AG04450 (cell line): ENCODE results near the gene ZNF143. TPM values are rescaled to one million over a fixed set of nuclear protein-coding genes. Genes with fewer than 3 reads are reported as not detected.

Source experiments
- CTCF ChIA-PET: fragments of 300-600, 350-600 bp; formaldehyde crosslinking; extraction: SDS; loops from one replicate; lab custom pipeline; 2022; ENCODE audit warnings: antibody characterized with exemption, inconsistent platforms; lab: Charles Lee
- POLR2A ChIA-PET: fragments of 350-600 bp; formaldehyde crosslinking; extraction: SDS; loops from one replicate; lab custom pipeline; 2021; ENCODE audit warnings: antibody characterized with exemption, inconsistent platforms; lab: Yijun Ruan, JAX
- DNase-seq: peaks from one replicate; pipeline ENCODE4 v3.0.0-alpha.2; 2011; ENCODE audit warnings: low read depth, low spot score
- H3K27ac ChIP-seq: one replicate; pipeline ENCODE4 v1.5.1; 2012; ENCODE audit warnings: low read depth, low read length, control low read depth
- H3K27me3 ChIP-seq: one replicate; pipeline ENCODE4 v1.6.0; 2012; ENCODE audit warnings: low read length; ENCODE audit not compliant: control insufficient read depth, insufficient read depth
- H3K4me3 ChIP-seq: 2 replicates; pipeline ENCODE4 v1.5.1; 2011; ENCODE audit warnings: mild to moderate bottlenecking, low read depth, low read length, control low read depth
- H3K9me3 ChIP-seq: 2 replicates; pipeline ENCODE4 v1.5.1; 2012; ENCODE audit warnings: low read length; ENCODE audit not compliant: control insufficient read depth, insufficient read depth
- polyA plus RNA-seq: library from polyadenylated mRNA; depleted of rRNA; stranded (reverse); fragments of >200 nt; gene quantifications from 2 replicates; pipeline ENCODE4 v1.2.3, GENCODE V29; 2011; rRNA removed
- small RNA-seq: library from RNA; depleted of rRNA; stranded (forward); fragments of <200 nt; gene quantifications from one replicate; pipeline ENCODE3, GENCODE V24; 2012; ENCODE audit warnings: low read depth; ENCODE audit not compliant: insufficient read length
- TF ChIP-seq, protein P1 (sequence below): IDR thresholded peaks from 2 replicates; pipeline ENCODE4 v1.5.1; 2011; ENCODE audit warnings: low read depth, low read length, control low read depth, inconsistent platforms

The ZNF143 gene
- polyA plus RNA-seq, 1 experiment: 29.4 TPM

DNA sequence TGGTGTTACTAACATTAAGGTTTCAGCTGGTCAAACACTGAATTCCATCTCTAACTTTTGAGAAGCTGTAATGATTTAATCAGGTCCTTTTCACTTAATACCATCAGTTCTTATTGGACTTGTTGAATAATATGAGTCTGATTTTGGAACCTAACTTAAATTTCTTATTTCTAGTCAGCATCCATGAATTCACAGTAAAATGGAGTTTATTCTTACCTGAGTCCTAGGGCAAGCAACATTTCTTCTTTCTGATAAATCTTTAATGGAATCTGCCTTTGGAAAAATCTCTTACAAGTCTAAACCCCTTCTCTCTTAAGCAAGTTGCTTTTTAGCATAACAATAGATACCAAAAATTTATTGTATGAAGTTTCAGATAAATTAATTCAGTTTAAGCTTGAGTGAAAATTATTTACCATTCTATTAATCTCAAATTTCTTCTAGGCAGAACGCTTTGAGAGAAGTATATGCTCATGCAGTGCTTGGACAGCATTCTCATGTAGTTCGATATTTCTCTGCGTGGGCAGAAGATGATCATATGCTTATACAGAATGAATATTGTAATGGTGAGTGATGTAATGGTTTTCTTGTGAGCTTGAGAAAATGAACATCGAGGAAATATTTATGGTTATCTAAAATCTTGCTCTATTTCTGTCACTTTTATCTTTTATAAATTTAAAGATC lies 116.0 kb downstream of the ZNF143 start:
- peak overlapping the region; percentile 82 for H3K4me3 ChIP-seq
- TF ChIP-seq, protein P1, sequence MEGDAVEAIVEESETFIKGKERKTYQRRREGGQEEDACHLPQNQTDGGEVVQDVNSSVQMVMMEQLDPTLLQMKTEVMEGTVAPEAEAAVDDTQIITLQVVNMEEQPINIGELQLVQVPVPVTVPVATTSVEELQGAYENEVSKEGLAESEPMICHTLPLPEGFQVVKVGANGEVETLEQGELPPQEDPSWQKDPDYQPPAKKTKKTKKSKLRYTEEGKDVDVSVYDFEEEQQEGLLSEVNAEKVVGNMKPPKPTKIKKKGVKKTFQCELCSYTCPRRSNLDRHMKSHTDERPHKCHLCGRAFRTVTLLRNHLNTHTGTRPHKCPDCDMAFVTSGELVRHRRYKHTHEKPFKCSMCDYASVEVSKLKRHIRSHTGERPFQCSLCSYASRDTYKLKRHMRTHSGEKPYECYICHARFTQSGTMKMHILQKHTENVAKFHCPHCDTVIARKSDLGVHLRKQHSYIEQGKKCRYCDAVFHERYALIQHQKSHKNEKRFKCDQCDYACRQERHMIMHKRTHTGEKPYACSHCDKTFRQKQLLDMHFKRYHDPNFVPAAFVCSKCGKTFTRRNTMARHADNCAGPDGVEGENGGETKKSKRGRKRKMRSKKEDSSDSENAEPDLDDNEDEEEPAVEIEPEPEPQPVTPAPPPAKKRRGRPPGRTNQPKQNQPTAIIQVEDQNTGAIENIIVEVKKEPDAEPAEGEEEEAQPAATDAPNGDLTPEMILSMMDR: no peak
- no peaks in the 10 kb centered on the region for H3K27me3 ChIP-seq
- ChIA-PET POLR2A (interaction anchor here (1.0 kb wide), 1 partner anchor 36 kb away, joined by 3 read pairs; no protein-coding TSS in a partner anchor), CTCF (interaction anchor here (0.5 to 2.6 kb wide), 5 partner anchors 37 to 172 kb away, joined by 4 to 15 read pairs (median 11); no protein-coding TSS in a partner anchor)
- H3K27ac ChIP-seq: no peak overlapping the region
- H3K9me3 ChIP-seq: no peaks in the 10 kb centered on the region; the same call in 1 of the 2 replicates
- DNase-seq: no peak

DNA sequence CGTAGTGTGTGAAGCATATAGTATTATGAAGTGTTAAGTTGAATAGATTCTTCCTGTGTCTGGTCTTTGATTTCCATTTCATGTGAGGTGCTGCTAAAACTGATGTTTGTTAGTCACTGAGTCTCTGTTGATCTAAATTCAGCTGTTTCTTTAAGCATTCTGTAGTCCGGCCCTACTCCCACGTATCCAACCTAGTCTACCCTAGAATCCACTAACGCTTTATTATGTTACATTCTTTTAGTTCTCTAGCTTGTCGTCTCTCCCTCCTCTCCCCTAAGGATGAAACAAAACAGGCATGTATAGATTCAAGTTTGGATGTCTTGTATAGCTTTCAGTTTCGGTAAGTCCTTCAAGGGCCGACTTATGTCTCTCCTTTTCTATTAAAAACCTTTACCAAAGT lies 116.7 kb downstream of the ZNF143 start:
- ChIA-PET CTCF (interaction anchor here (0.5 to 2.6 kb wide), 5 partner anchors 36 to 172 kb away, joined by 4 to 15 read pairs (median 11); no protein-coding TSS in a partner anchor), POLR2A (interaction anchor here (1.0 kb wide), 1 partner anchor 36 kb away, joined by 3 read pairs; no protein-coding TSS in a partner anchor)
- Histone ChIP-seq H3K4me3 (peak overlapping the region; percentile 82), H3K27ac (no peak overlapping the region), H3K27me3 (no peaks in the 10 kb centered on the region), H3K9me3 (no peaks in the 10 kb centered on the region; the same call in 1 of the 2 replicates)
- DNase-seq: no peak
- TF ChIP-seq, protein P1: no peak

Small RNAs within 50 kb of the gene (small RNA-seq; reads per million reads assigned to genes)
- gene RF01210: not detected
- 3.2 reads per million, percentile 25 among the genes with 10 or more reads in this experiment for gene SNORA23

Other genes with a start within 250 kb of the ZNF143 start
- gene DENND5A, start 195.7 kb upstream of the ZNF143 start, polyA plus RNA-seq: 145 and 175 TPM in 2 replicates
- gene TMEM41B, start 146.4 kb upstream of the ZNF143 start, polyA plus RNA-seq: 19.7 and 26.3 TPM in 2 replicates
- 66.9 and 80.6 TPM in 2 replicates for gene IPO7, start 76.4 kb upstream of the ZNF143 start, polyA plus RNA-seq
- 27.2 and 44.8 TPM in 2 replicates for gene WEE1, start 112.7 kb downstream of the ZNF143 start, polyA plus RNA-seq
- gene SWAP70, start 203.1 kb downstream of the ZNF143 start, polyA plus RNA-seq: 20.9 and 24.6 TPM in 2 replicates